Mesodermal cell (in vitro differentiated cells): ENCODE data around the gene KRT84.

Source experiments
- H3K27ac ChIP-seq: 2 replicates; pipeline ENCODE4 v1.7.0; 2013; ENCODE audit warnings: mild to moderate bottlenecking, low read depth, low read length, moderate library complexity; ENCODE audit not compliant: severe bottlenecking
- H3K36me3 ChIP-seq: 2 replicates; pipeline ENCODE4 v1.7.1; 2013; ENCODE audit warnings: mild to moderate bottlenecking, low read length, moderate library complexity; ENCODE audit not compliant: control insufficient read depth, insufficient read depth
- H3K4me1 ChIP-seq: one replicate; pipeline ENCODE4 v1.7.1; 2013; ENCODE audit warnings: mild to moderate bottlenecking, low read length; ENCODE audit not compliant: insufficient read depth, control insufficient read depth, poor library complexity, severe bottlenecking
- H3K4me3 ChIP-seq: 2 replicates; pipeline ENCODE4 v1.7.0; 2013; ENCODE audit warnings: low read length, control low read depth, mild to moderate bottlenecking; ENCODE audit not compliant: insufficient read depth, poor library complexity, severe bottlenecking; ENCODE audit errors: extremely low read depth
- H3K9me3 ChIP-seq: 2 replicates; pipeline ENCODE4 v1.7.1; 2013; ENCODE audit warnings: mild to moderate bottlenecking, low read length, moderate library complexity; ENCODE audit not compliant: control insufficient read depth
- WGBS, 2 experiments: methylation state at CpG; one replicate each; pipeline ENCODE4 v1.1.5; 2013; ENCODE audit warnings: missing lambda C conversion rate in 2 of 2; ENCODE audit not compliant: insufficient coverage in 2 of 2; 5-methylcytosine and 5-hydroxymethylcytosine counted together

The KRT84 gene

DNA sequence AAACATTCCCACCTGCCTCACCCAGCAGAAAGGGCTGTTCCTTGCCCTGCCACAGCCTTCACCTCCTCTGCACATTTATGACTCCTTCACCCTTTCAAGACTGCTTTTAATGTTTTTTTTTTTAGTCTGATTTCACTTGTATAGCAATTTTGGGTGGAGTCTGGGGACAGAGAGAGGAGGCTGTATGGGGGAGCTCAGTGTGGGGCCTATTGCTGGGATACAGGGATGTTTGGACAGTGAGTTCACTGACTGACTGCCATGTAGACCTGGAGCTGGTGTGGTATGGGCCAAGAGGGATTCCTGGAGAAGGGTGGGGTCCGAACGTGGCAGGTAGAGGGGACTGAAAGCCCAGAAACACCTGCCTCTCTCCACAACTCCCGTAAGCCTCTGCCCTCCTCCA lies 16.2 kb downstream of the KRT84 start:
- WGBS, 2 experiments = no CpG with 5 or more reads among the region's 3 CpGs
- Histone ChIP-seq H3K4me3 (no peak overlapping the region), H3K4me1 (no peaks in the 10 kb centered on the region), H3K9me3 (no peaks in the 10 kb centered on the region), H3K36me3 (no peaks in the 10 kb centered on the region), H3K27ac (no peak overlapping the region)

DNA sequence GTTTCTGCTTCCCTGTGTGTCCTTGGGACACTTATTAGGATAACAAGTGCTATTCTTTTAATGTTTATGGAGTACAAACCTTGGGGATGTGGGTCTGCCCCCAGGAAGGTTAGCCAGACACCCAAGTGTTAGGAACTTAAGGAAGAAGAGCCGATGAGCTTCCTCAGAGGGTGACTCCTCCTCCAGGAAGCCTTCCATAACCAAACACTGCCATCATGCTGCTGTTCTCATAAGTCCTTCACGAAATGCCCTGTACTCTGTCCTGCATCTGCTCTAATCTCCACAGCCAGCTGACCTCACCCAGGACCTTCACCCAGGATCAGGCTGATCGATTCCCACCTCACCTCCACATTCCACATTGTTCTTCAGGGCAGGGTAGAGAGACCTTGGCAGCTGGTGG lies 16.9 kb downstream of the KRT84 start:
- H3K9me3 ChIP-seq = no peaks in the 10 kb centered on the region
- H3K27ac ChIP-seq = no peak overlapping the region
- 92 to 100% methylated on average over 1 to 2 of the region's 3 CpGs for WGBS, 2 experiments
- no peaks in the 10 kb centered on the region for H3K36me3 ChIP-seq
- no peaks in the 10 kb centered on the region for H3K4me1 ChIP-seq
- no peak overlapping the region for H3K4me3 ChIP-seq

GRCh38 chr12:52367876-52368275 lies 17.6 kb downstream of the KRT84 start:
- WGBS, 2 experiments = 80 to 92% methylated on average over 5 to 6 of the region's 6 CpGs
- no peaks in the 10 kb centered on the region for H3K9me3 ChIP-seq
- H3K36me3 ChIP-seq = no peaks in the 10 kb centered on the region
- no peak overlapping the region for H3K27ac ChIP-seq
- no peak overlapping the region for H3K4me3 ChIP-seq
- no peaks in the 10 kb centered on the region for H3K4me1 ChIP-seq

DNA sequence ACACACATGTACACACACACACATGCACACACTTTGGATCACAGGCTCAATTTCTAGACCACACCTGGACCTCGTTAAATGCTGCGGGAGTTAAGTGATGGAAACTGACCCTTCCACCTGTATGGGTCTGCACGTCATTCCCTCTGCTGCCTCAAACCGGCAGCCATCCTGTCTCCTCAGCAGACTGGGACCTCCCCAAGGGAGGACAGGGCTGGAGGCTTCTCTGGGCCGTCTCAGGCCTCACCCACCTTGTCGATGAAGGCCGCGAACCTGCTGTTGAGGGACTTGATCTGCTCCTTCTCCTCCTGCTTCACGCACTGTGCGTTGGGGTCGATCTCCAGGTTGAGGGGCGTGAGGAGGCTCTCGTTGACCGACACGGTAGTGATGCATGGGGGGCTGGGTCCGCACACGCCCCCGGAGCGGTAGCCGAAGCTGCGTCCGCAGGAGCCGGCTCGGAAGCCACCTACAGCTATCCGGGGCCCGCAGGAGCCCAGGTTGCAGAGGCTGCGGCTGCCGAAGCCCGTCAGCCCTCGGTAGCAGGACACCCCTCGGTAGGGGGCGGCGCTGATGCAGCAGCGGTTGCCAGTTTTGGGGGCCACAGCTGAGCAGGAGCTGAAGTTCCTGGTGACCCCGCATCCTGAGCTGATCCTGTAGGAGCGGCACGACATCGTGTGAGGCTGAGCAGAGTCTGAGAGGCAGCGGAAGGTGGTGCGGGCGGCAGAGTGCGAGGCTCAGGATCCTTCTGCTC lies 18.5 kb downstream of the KRT84 start, which contains the start of gene KRT85:
TSS of gene KRT85 (minus strand) at position 744 of the 748 bp plus-strand sequence. CDS start at position 668, 76 bp downstream.
- H3K4me1 ChIP-seq = no peaks in the 10 kb centered on the region
- WGBS, 2 experiments = 89 to 93% methylated on average over 28 to 37 of the region's 42 CpGs
- H3K4me3 ChIP-seq = no peak within 1 kb of the TSS
- no peaks in the 10 kb centered on the region for H3K36me3 ChIP-seq
- no peak within 1 kb of the TSS for H3K27ac ChIP-seq
- no peaks in the 10 kb centered on the region for H3K9me3 ChIP-seq

DNA sequence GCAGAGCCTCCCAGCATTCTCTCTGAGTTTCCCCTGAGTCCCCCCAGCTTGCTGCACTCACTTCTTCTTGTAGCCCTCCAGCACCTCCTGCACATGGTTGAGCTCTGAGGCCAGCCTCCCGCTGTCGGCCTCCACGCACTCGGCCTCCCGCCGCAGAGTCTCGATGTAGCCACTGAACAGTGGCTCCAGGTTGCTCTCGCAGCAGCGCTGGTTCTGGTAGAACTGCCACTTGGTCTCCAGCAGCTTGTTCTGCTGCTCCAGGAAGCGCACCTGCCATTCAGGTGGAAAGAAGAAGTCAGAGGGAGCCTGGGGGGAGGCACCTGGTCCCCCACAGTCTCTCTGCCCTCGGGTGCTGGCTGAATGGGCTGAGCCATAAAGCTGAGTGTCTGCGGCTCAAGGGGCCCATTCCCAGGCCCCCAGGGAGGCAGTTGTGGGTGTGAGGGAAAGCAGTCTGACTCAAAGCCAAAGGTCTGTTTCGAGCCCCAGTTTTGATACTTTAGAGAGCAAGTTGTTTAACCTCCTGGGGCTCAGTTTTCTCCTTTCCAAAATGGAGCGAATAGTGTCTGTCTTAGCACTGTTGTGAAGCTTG lies 20.5 kb downstream of the KRT84 start:
- Histone ChIP-seq H3K4me3 (no peak overlapping the region), H3K36me3 (no peaks in the 10 kb centered on the region), H3K27ac (no peak overlapping the region), H3K9me3 (no peaks in the 10 kb centered on the region), H3K4me1 (no peaks in the 10 kb centered on the region)
- 84 to 95% methylated on average over 14 of the region's 14 CpGs for WGBS, 2 experiments

- H3K4me1 ChIP-seq = no peaks in the 10 kb centered on the region
- H3K36me3 ChIP-seq = no peaks in the 10 kb centered on the region
- no peak overlapping the region for H3K4me3 ChIP-seq
- no peaks in the 10 kb centered on the region for H3K9me3 ChIP-seq
- 89 to 90% methylated on average over 2 to 3 of the region's 7 CpGs for WGBS, 2 experiments
- H3K27ac ChIP-seq = no peak overlapping the region
These were observed 21.4 kb downstream of the KRT84 start for GRCh38 chr12:52364061-52364460.

DNA sequence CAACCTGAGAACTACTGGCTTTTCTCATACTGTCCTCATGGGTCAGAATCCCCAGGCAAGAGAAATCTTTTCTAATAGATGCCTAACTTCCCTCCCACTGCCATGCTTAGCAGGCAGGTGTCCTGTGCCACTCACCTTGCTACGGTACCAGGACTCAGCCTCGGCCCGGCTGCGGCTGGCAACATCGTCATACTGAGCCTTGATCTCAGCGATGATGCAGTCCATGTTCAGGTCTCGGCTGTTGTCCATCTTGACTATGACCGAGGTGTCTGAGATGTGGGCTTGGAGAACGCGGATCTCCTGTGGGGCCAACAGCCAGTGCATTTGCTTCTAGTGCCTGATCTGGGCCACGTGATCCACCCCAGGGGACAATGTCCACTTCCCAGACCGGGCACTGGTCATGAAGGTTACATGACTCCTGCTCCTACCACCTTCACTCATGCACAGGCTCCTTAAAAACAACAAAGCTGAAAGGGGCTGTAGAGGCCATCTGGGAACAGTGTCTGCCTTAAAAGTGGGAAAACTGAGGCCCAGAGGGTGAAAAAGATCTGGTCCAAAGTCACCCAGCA lies 22.3 kb downstream of the KRT84 start:
- Histone ChIP-seq H3K4me3 (no peak overlapping the region), H3K9me3 (no peaks in the 10 kb centered on the region), H3K36me3 (no peaks in the 10 kb centered on the region), H3K4me1 (no peaks in the 10 kb centered on the region), H3K27ac (no peak overlapping the region)
- WGBS, 2 experiments = 96% methylated on average over 11 to 12 of the region's 12 CpGs

- H3K9me3 ChIP-seq = no peaks in the 10 kb centered on the region
- no peak overlapping the region for H3K27ac ChIP-seq
- H3K36me3 ChIP-seq = no peaks in the 10 kb centered on the region
- no peaks in the 10 kb centered on the region for H3K4me1 ChIP-seq
- no peak overlapping the region for H3K4me3 ChIP-seq
- WGBS, 2 experiments = 84 to 87% methylated on average over 8 to 11 of the region's 11 CpGs
These were observed 23.2 kb downstream of the KRT84 start for GRCh38 chr12:52362118-52362726.

GRCh38 chr12:52361553-52361952 lies 23.9 kb downstream of the KRT84 start:
- no peaks in the 10 kb centered on the region for H3K4me1 ChIP-seq
- no peak overlapping the region for H3K27ac ChIP-seq
- no peaks in the 10 kb centered on the region for H3K9me3 ChIP-seq
- WGBS, 2 experiments = 100% methylated on average over 1 of the region's 1 CpG
- H3K36me3 ChIP-seq = no peaks in the 10 kb centered on the region
- H3K4me3 ChIP-seq = no peak overlapping the region

DNA sequence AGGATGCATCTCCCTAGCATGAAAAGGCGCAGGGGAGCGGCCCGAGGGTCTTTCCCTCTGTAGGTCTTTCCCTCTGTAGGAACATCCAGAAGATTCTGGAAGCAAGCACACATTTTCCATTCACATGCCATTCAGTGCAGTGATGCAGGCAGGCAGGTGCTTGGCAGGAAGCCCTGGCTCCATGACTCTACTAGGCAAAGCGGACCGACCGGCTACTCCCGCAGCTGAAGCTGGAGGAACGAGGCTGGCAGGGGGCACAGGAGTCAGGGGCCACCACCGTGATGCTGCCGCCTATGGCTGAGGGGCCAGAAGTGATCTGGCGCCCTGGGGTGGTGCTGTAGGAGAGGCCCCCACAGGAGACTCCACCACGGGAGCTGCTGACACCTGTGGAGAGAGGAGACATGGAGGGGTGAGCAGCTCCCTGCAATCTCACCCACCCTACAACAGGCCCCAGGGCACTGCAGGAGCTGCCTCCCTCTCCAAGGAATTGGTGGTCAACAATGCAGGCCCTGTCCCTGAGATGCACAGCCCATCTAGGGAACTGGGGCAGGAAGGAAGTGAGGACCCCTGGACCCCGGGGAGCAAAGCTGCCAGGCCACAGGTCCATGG lies 24.7 kb downstream of the KRT84 start:
- no peaks in the 10 kb centered on the region for H3K36me3 ChIP-seq
- no peak overlapping the region for H3K4me3 ChIP-seq
- 92 to 95% methylated on average over 10 to 12 of the region's 13 CpGs for WGBS, 2 experiments
- no peaks in the 10 kb centered on the region for H3K4me1 ChIP-seq
- H3K27ac ChIP-seq = no peak overlapping the region
- no peaks in the 10 kb centered on the region for H3K9me3 ChIP-seq
